Measurements from ENCODE around the gene KCTD21. TPM values are rescaled to one million over a fixed set of nuclear protein-coding genes. Genes with fewer than 3 reads are reported as not detected.
A peak's percentile ranks its signal among the peaks of the same experiment; 100 is the strongest.

Gene KCTD21
- total and polyA plus RNA-seq, 9 donors, result 7.4 to 24.7 (median 14.1) TPM

DNA sequence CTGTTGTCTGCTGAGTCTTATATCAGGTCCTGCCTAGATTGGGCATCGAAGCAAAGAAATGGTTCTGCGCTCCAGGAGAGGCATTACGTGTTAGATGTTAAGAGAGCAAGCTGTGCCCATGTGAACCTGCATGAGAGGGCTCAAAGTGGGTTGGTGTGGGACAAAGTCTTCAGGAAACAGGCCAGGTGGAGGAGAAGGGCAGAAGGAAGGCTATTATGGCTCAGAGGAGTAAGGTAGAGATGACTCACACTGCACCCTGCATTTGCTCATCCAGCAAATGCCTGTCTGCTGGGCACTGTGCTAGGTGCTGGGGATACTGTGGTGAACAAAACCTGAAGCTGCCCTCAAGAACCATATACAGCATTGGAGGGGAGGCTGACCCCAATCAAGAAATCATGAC is 6.1 kb upstream of the KCTD21 start:
- intact Hi-C loops (cut with DNase I), result no loop called here
- no peaks in the 10 kb centered on the region for H3K9me3 ChIP-seq
- H3K27ac ChIP-seq, result no peak overlapping the region
- DNase-seq, result no peak
- no peaks in the 10 kb centered on the region for H3K27me3 ChIP-seq
- peaks cover 19% of the 10 kb centered on the region for H3K4me1 ChIP-seq (ENCODE audit: insufficient read depth)
- H3K4me3 ChIP-seq, result no peak overlapping the region
- WGBS, 3 donors, result 97 to 98% (median 97%) methylated on average over 3 of the region's 3 CpGs
- no peak for TF ChIP-seq POLR2A (IDR thresholded peaks at IDR 0.05)
- TF ChIP-seq, protein P1, sequence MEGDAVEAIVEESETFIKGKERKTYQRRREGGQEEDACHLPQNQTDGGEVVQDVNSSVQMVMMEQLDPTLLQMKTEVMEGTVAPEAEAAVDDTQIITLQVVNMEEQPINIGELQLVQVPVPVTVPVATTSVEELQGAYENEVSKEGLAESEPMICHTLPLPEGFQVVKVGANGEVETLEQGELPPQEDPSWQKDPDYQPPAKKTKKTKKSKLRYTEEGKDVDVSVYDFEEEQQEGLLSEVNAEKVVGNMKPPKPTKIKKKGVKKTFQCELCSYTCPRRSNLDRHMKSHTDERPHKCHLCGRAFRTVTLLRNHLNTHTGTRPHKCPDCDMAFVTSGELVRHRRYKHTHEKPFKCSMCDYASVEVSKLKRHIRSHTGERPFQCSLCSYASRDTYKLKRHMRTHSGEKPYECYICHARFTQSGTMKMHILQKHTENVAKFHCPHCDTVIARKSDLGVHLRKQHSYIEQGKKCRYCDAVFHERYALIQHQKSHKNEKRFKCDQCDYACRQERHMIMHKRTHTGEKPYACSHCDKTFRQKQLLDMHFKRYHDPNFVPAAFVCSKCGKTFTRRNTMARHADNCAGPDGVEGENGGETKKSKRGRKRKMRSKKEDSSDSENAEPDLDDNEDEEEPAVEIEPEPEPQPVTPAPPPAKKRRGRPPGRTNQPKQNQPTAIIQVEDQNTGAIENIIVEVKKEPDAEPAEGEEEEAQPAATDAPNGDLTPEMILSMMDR (IDR thresholded peaks at IDR 0.05), result no peak
- TF ChIP-seq EP300 (IDR thresholded peaks at IDR 0.05), result no peak
- H3K36me3 ChIP-seq, result no peaks in the 10 kb centered on the region

GRCh38 chr11:78193806-78194205 is 5.4 kb upstream of the KCTD21 start:
- H3K4me1 ChIP-seq (ENCODE audit: insufficient read depth), result peaks cover 23% of the 10 kb centered on the region
- intact Hi-C loops (cut with DNase I), result no loop called here

DNA sequence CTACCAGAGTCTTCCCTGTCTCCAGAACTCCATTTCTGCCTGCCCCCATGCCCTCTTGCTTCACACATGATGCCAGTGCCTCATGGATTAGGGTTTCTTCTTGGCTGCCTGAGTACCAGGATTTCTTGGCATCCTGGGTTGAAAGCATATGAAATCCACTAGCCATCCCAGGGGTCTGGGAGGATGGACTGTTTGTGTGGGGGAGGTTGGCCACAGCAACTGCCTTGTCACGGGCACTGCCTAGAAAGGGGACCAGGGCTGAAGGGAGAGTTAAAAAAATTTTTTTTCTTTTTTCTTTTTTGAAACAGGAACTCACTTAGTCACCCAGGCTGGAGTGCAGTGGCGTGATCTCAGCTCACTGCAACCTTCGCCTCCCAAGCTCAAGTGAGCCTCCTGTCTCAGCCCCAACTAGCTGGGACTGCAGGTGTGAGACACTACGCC is 4.5 kb upstream of the KCTD21 start:
- Histone ChIP-seq H3K4me1 (ENCODE audit: insufficient read depth) (peaks cover 23% of the 10 kb centered on the region), H3K4me3 (no peak overlapping the region), H3K27ac (peak overlapping the region in 1 of 2 donors; percentile 2), H3K36me3 (no peaks in the 10 kb centered on the region), H3K27me3 (no peaks in the 10 kb centered on the region), H3K9me3 (no peaks in the 10 kb centered on the region)
- WGBS, 3 donors, result 74 to 87% (median 84%) methylated on average over 4 of the region's 4 CpGs
- TF ChIP-seq, protein P1 (IDR thresholded peaks at IDR 0.05), result no peak
- TF ChIP-seq EP300 (IDR thresholded peaks at IDR 0.05) (no peak), POLR2A (IDR thresholded peaks at IDR 0.05) (no peak)
- intact Hi-C loops (cut with DNase I), result no loop called here
- no peak for DNase-seq

More at GRCh38 chr11:78193806-78194205, 5.4 kb upstream of the KCTD21 start:
- H3K27ac ChIP-seq, result no peak overlapping the region
- no peaks in the 10 kb centered on the region for H3K36me3 ChIP-seq
- H3K4me3 ChIP-seq, result no peak overlapping the region
- no peak for TF ChIP-seq POLR2A (IDR thresholded peaks at IDR 0.05)
- TF ChIP-seq, protein P1 (IDR thresholded peaks at IDR 0.05), result no peak
- TF ChIP-seq EP300 (IDR thresholded peaks at IDR 0.05), result no peak
- WGBS, 3 donors, result 90 to 95% (median 94%) methylated on average over 8 of the region's 8 CpGs
- no peaks in the 10 kb centered on the region for H3K27me3 ChIP-seq
- no peak for DNase-seq
- H3K9me3 ChIP-seq, result no peaks in the 10 kb centered on the region

- WGBS, 3 donors, result 7 to 28% (median 14%) methylated on average over 6 of the region's 6 CpGs
- H3K36me3 ChIP-seq, result no peaks in the 10 kb centered on the region
- H3K4me1 ChIP-seq (ENCODE audit: insufficient read depth), result peaks cover 25% of the 10 kb centered on the region
- TF ChIP-seq EP300 (IDR thresholded peaks at IDR 0.05) (no peak), POLR2A (IDR thresholded peaks at IDR 0.05) (no peak)
- TF ChIP-seq, protein P1 (IDR thresholded peaks at IDR 0.05), result no peak
- no peaks in the 10 kb centered on the region for H3K9me3 ChIP-seq
- no peaks in the 10 kb centered on the region for H3K27me3 ChIP-seq
- intact Hi-C loops (cut with DNase I), result no loop called here
- no peak for DNase-seq
- peak overlapping the region in 1 of 2 donors; percentile 2 for H3K27ac ChIP-seq
- no peak overlapping the region for H3K4me3 ChIP-seq
Measured at GRCh38 chr11:78192223-78192719, 3.8 kb upstream of the KCTD21 start.

Measured in ovary (tissue), 9 donors.